Measurements from ENCODE around the gene LAMA3.
"Not testable (repeated sequence)": the region's sequence is repeated elsewhere in the genome, so short reads cannot be mapped to it uniquely, and the experiment has no call there.

LAMA3 gene

DNA sequence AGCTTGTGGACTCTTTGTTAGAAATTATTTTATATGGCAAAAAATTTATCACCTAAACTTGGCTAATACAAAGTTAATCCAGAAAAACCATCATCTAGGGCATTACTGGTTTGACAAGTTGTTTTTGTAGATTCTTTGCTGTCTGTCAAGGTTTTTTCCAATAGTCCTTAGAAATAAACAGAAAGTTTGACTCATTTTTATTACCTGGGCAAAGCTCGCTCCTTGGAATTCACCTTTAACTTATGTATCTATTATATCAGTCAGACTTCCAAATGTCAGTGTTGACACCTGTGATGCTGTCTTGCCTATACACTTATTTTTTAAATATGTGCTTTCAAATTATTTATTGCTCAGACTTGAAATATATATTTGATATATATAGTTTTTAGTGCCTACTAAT is 21.7 kb downstream of the LAMA3 start:
- Histone ChIP-seq H3K36me3 (ENCODE audit: control insufficient read depth, low read depth, low read length) (no peaks in the 10 kb centered on the region), H3K9ac (ENCODE audit: low read length) (no peak overlapping the region), H3K27me3 (ENCODE audit: control insufficient read depth, insufficient read depth, low read length) (no peaks in the 10 kb centered on the region), H3K4me1 (ENCODE audit: control insufficient read depth, low read depth, low read length) (no peaks in the 10 kb centered on the region), H3K4me3 (ENCODE audit: low read length) (no peak overlapping the region), H3K9me3 (ENCODE audit: control insufficient read depth, low read depth, low read length) (no peaks in the 10 kb centered on the region), H3K27ac (ENCODE audit: low read length) (no peak overlapping the region)

DNA sequence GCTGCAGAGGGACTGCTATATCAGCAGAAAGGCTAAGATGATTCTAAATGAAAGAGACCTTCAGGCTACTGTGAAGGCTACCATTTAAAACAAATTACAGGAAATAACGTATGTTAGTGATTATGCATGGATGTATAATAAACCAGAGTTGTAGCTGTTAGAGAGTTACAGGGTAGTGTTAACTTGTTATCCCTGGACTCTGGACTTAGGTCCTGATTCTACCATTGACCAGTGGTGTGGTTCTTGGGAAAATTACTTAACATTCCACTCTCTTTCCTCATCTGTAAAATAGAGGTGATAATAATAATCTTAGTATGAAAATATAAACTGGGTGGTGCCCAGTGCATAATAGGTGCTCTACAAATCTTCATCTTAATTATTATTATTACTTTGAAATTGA is 22.2 kb downstream of the LAMA3 start:
- Histone ChIP-seq H3K4me3 (ENCODE audit: low read length) (no peak overlapping the region), H3K27ac (ENCODE audit: low read length) (no peak overlapping the region), H3K36me3 (ENCODE audit: control insufficient read depth, low read depth, low read length) (no peaks in the 10 kb centered on the region), H3K9me3 (ENCODE audit: control insufficient read depth, low read depth, low read length) (no peaks in the 10 kb centered on the region), H3K9ac (ENCODE audit: low read length) (no peak overlapping the region), H3K4me1 (ENCODE audit: control insufficient read depth, low read depth, low read length) (peaks cover under 1% of the 10 kb centered on the region), H3K27me3 (ENCODE audit: control insufficient read depth, insufficient read depth, low read length) (no peaks in the 10 kb centered on the region)

DNA sequence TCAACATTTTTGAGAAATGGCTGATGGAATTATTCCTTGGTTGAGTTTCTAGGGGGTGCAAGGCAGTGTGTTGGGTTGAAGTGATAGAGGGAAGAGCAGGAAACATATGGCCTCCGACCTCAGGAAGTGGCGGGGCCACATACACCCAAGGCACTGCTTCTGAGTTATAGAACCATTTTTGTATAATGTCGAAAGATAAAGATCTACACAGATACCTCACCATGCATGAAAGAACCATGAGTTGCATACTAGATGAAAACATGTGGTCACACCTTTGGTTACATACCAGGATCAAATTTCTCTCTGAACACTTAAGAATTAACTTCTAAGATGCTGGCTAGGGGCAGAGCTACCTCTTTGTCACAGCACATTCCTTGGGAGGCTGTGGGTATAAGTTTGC is 23.2 kb downstream of the LAMA3 start:
- Histone ChIP-seq H3K4me3 (ENCODE audit: low read length) (no peak overlapping the region), H3K27ac (ENCODE audit: low read length) (no peak overlapping the region), H3K27me3 (ENCODE audit: control insufficient read depth, insufficient read depth, low read length) (no peaks in the 10 kb centered on the region)

GRCh38 chr18:23714576-23714975 is 25.3 kb downstream of the LAMA3 start:
- no peaks in the 10 kb centered on the region for H3K9me3 ChIP-seq (ENCODE audit: control insufficient read depth, low read depth, low read length)
- no peaks in the 10 kb centered on the region for H3K27me3 ChIP-seq (ENCODE audit: control insufficient read depth, insufficient read depth, low read length)
- H3K9ac ChIP-seq (ENCODE audit: low read length): no peak overlapping the region
- peaks cover 4% of the 10 kb centered on the region for H3K4me1 ChIP-seq (ENCODE audit: control insufficient read depth, low read depth, low read length)
- no peak overlapping the region for H3K27ac ChIP-seq (ENCODE audit: low read length)
- H3K36me3 ChIP-seq (ENCODE audit: control insufficient read depth, low read depth, low read length): no peaks in the 10 kb centered on the region
- H3K4me3 ChIP-seq (ENCODE audit: low read length): no peak overlapping the region

More for the DNA sequence above, 23.2 kb downstream of the LAMA3 start:
- H3K36me3 ChIP-seq (ENCODE audit: control insufficient read depth, low read depth, low read length): no peaks in the 10 kb centered on the region
- H3K4me1 ChIP-seq (ENCODE audit: control insufficient read depth, low read depth, low read length): peaks cover 4% of the 10 kb centered on the region
- H3K9ac ChIP-seq (ENCODE audit: low read length): no peak overlapping the region
- no peaks in the 10 kb centered on the region for H3K9me3 ChIP-seq (ENCODE audit: control insufficient read depth, low read depth, low read length)

- H3K27me3 ChIP-seq (ENCODE audit: control insufficient read depth, insufficient read depth, low read length); H3K9ac ChIP-seq (ENCODE audit: low read length); H3K4me3 ChIP-seq (ENCODE audit: low read length); H3K36me3 ChIP-seq (ENCODE audit: control insufficient read depth, low read depth, low read length); H3K27ac ChIP-seq (ENCODE audit: low read length); H3K9me3 ChIP-seq (ENCODE audit: control insufficient read depth, low read depth, low read length); H3K4me1 ChIP-seq (ENCODE audit: control insufficient read depth, low read depth, low read length): not testable (repeated sequence)
Measured at GRCh38 chr18:23716079-23716478, 26.8 kb downstream of the LAMA3 start.

DNA sequence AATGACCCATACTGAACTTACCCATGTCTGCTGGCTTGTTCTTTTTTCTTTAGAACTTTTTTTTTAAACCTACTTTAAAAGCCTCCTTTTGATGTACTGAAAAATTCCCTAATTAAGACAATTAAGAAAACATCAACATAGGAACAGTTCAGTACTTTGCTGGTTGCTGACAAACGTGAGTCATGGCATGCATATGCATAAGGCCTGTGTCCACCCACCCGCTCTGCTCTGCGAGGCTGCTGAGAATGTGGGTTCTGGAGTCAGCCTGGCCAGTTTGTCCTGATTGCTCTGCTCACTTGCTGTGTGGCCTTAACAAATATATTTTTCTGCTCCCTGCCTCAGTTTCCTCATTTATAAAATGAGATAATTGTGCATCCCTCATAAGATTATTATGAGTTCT is 27.3 kb downstream of the LAMA3 start:
- Histone ChIP-seq H3K36me3 (ENCODE audit: control insufficient read depth, low read depth, low read length) (no peaks in the 10 kb centered on the region), H3K4me1 (ENCODE audit: control insufficient read depth, low read depth, low read length) (peaks cover 4% of the 10 kb centered on the region), H3K27ac (ENCODE audit: low read length) (no peak overlapping the region), H3K9ac (ENCODE audit: low read length) (no peak overlapping the region), H3K9me3 (ENCODE audit: control insufficient read depth, low read depth, low read length) (no peaks in the 10 kb centered on the region), H3K4me3 (ENCODE audit: low read length) (no peak overlapping the region), H3K27me3 (ENCODE audit: control insufficient read depth, insufficient read depth, low read length) (no peaks in the 10 kb centered on the region)

- no peak overlapping the region for H3K27ac ChIP-seq (ENCODE audit: low read length)
Measured at GRCh38 chr18:23716966-23717365, 27.7 kb downstream of the LAMA3 start.

GRCh38 chr18:23718243-23718720 is 29.0 kb downstream of the LAMA3 start:
- Histone ChIP-seq H3K9me3 (ENCODE audit: control insufficient read depth, low read depth, low read length) (no peaks in the 10 kb centered on the region), H3K27ac (ENCODE audit: low read length) (no peak overlapping the region), H3K9ac (ENCODE audit: low read length) (no peak overlapping the region), H3K4me3 (ENCODE audit: low read length) (no peak overlapping the region), H3K4me1 (ENCODE audit: control insufficient read depth, low read depth, low read length) (peaks cover 4% of the 10 kb centered on the region), H3K27me3 (ENCODE audit: control insufficient read depth, insufficient read depth, low read length) (no peaks in the 10 kb centered on the region), H3K36me3 (ENCODE audit: control insufficient read depth, low read depth, low read length) (no peaks in the 10 kb centered on the region)

More at GRCh38 chr18:23716966-23717365, 27.7 kb downstream of the LAMA3 start:
- Histone ChIP-seq H3K9ac (ENCODE audit: low read length) (no peak overlapping the region), H3K4me3 (ENCODE audit: low read length) (no peak overlapping the region), H3K9me3 (ENCODE audit: control insufficient read depth, low read depth, low read length) (no peaks in the 10 kb centered on the region), H3K36me3 (ENCODE audit: control insufficient read depth, low read depth, low read length) (no peaks in the 10 kb centered on the region), H3K27me3 (ENCODE audit: control insufficient read depth, insufficient read depth, low read length) (no peaks in the 10 kb centered on the region), H3K4me1 (ENCODE audit: control insufficient read depth, low read depth, low read length) (peaks cover 4% of the 10 kb centered on the region)

- H3K4me1 ChIP-seq (ENCODE audit: control insufficient read depth, low read depth, low read length): peaks cover 4% of the 10 kb centered on the region
- H3K27ac ChIP-seq (ENCODE audit: low read length): no peak overlapping the region
- H3K9me3 ChIP-seq (ENCODE audit: control insufficient read depth, low read depth, low read length): no peaks in the 10 kb centered on the region
- H3K36me3 ChIP-seq (ENCODE audit: control insufficient read depth, low read depth, low read length): no peaks in the 10 kb centered on the region
- H3K4me3 ChIP-seq (ENCODE audit: low read length): no peak overlapping the region
- H3K27me3 ChIP-seq (ENCODE audit: control insufficient read depth, insufficient read depth, low read length): no peaks in the 10 kb centered on the region
- no peak overlapping the region for H3K9ac ChIP-seq (ENCODE audit: low read length)
Measured at GRCh38 chr18:23718731-23719130, 29.5 kb downstream of the LAMA3 start.

- no peaks in the 10 kb centered on the region for H3K36me3 ChIP-seq (ENCODE audit: control insufficient read depth, low read depth, low read length)
- no peak overlapping the region for H3K27ac ChIP-seq (ENCODE audit: low read length)
- no peaks in the 10 kb centered on the region for H3K27me3 ChIP-seq (ENCODE audit: control insufficient read depth, insufficient read depth, low read length)
- H3K9me3 ChIP-seq (ENCODE audit: control insufficient read depth, low read depth, low read length): no peaks in the 10 kb centered on the region
- no peak overlapping the region for H3K9ac ChIP-seq (ENCODE audit: low read length)
- H3K4me3 ChIP-seq (ENCODE audit: low read length): no peak overlapping the region
- H3K4me1 ChIP-seq (ENCODE audit: control insufficient read depth, low read depth, low read length): peaks cover 4% of the 10 kb centered on the region
Measured at GRCh38 chr18:23719634-23720201, 30.5 kb downstream of the LAMA3 start.

- Histone ChIP-seq H3K36me3 (ENCODE audit: control insufficient read depth, low read depth, low read length) (no peaks in the 10 kb centered on the region), H3K9me3 (ENCODE audit: control insufficient read depth, low read depth, low read length) (no peaks in the 10 kb centered on the region), H3K4me3 (ENCODE audit: low read length) (no peak overlapping the region), H3K27me3 (ENCODE audit: control insufficient read depth, insufficient read depth, low read length) (no peaks in the 10 kb centered on the region), H3K4me1 (ENCODE audit: control insufficient read depth, low read depth, low read length) (no peaks in the 10 kb centered on the region), H3K9ac (ENCODE audit: low read length) (no peak overlapping the region), H3K27ac (ENCODE audit: low read length) (no peak overlapping the region)
Measured at GRCh38 chr18:23721696-23722480, 32.6 kb downstream of the LAMA3 start.

- Histone ChIP-seq H3K9me3 (ENCODE audit: control insufficient read depth, low read depth, low read length) (no peaks in the 10 kb centered on the region), H3K27ac (ENCODE audit: low read length) (no peak overlapping the region), H3K4me3 (ENCODE audit: low read length) (no peak overlapping the region), H3K27me3 (ENCODE audit: control insufficient read depth, insufficient read depth, low read length) (no peaks in the 10 kb centered on the region), H3K36me3 (ENCODE audit: control insufficient read depth, low read depth, low read length) (no peaks in the 10 kb centered on the region), H3K4me1 (ENCODE audit: control insufficient read depth, low read depth, low read length) (no peaks in the 10 kb centered on the region), H3K9ac (ENCODE audit: low read length) (no peak overlapping the region)
Measured at GRCh38 chr18:23722646-23723045, 33.4 kb downstream of the LAMA3 start.
